ENCODE data around the gene NR3C2. TPM values are rescaled to one million over a fixed set of nuclear protein-coding genes. Genes with fewer than 3 reads are reported as not detected.

NR3C2 gene
- total RNA-seq, 4 donors from 2014 or later, result 33.0 to 128 (median 118) TPM

- Histone ChIP-seq H3K27ac (no peak overlapping the region), H3K4me3 (no peak overlapping the region), H3K9me3 (no peaks in the 10 kb centered on the region), H3K36me3 (no peaks in the 10 kb centered on the region), H3K4me1 (peaks cover 0 to 17% (median 0%) of the 10 kb centered on the region in 4 donors), H3K27me3 (no peaks in the 10 kb centered on the region)
- TF ChIP-seq, protein P1, sequence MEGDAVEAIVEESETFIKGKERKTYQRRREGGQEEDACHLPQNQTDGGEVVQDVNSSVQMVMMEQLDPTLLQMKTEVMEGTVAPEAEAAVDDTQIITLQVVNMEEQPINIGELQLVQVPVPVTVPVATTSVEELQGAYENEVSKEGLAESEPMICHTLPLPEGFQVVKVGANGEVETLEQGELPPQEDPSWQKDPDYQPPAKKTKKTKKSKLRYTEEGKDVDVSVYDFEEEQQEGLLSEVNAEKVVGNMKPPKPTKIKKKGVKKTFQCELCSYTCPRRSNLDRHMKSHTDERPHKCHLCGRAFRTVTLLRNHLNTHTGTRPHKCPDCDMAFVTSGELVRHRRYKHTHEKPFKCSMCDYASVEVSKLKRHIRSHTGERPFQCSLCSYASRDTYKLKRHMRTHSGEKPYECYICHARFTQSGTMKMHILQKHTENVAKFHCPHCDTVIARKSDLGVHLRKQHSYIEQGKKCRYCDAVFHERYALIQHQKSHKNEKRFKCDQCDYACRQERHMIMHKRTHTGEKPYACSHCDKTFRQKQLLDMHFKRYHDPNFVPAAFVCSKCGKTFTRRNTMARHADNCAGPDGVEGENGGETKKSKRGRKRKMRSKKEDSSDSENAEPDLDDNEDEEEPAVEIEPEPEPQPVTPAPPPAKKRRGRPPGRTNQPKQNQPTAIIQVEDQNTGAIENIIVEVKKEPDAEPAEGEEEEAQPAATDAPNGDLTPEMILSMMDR (IDR thresholded peaks at IDR 0.05), result no peak
- TF ChIP-seq POLR2A (IDR thresholded peaks at IDR 0.05), result no peak
- DNase-seq, result no peak
Observed at GRCh38 chr4:148345509-148345908, 96.7 kb downstream of the NR3C2 start.

DNA sequence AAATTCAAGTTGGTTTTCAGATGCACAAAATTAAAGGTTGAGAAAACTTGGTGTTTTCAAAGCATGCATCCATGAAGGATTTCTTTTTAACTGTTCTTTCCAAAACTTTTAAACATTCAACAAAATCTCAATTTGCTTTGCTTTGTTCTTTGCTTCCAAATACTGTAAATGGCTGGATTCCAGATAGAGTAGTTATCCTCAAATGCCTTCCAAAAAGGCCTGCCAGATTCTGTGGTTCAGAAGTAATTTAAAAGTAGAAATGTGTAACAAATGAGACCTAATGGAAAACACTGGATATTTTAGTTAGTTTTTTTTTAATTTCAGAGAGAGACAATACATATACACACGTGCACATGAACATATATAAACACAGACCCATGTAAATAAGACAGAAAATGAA, 97.3 kb downstream of the NR3C2 start:
- Histone ChIP-seq H3K27me3 (no peaks in the 10 kb centered on the region), H3K4me3 (no peak overlapping the region), H3K9me3 (no peaks in the 10 kb centered on the region), H3K27ac (no peak overlapping the region), H3K36me3 (no peaks in the 10 kb centered on the region), H3K4me1 (peaks cover 0 to 17% (median 0%) of the 10 kb centered on the region in 4 donors)
- TF ChIP-seq, protein P1 (IDR thresholded peaks at IDR 0.05), result no peak
- TF ChIP-seq POLR2A (IDR thresholded peaks at IDR 0.05), result no peak
- no peak for DNase-seq

DNA sequence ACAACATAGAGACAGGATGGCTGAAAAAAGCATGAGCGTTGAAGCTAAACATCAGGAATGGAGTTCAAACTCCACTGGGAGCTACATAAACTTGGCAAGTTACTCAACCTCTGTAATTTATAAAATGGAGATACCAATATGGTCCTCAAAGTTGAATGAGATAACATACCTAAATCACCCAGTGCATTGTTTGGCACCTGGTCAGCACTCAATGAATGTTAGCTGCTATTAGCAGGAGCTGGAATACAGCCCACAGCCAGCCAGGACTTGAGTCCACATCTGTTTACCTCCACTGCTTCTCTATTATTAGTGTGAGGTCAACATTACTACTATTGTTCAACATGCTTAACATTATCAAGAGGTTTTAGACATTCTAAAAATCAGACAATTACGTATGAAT, 97.9 kb downstream of the NR3C2 start:
- Histone ChIP-seq H3K27me3 (no peaks in the 10 kb centered on the region), H3K27ac (no peak overlapping the region), H3K4me1 (peaks cover 0 to 17% (median 0%) of the 10 kb centered on the region in 4 donors), H3K36me3 (no peaks in the 10 kb centered on the region), H3K9me3 (no peaks in the 10 kb centered on the region), H3K4me3 (no peak overlapping the region)
- peak in 1 of 3 donors; percentile 62 for DNase-seq
- TF ChIP-seq, protein P1 (IDR thresholded peaks at IDR 0.05), result no peak
- no peak for TF ChIP-seq POLR2A (IDR thresholded peaks at IDR 0.05)

GRCh38 chr4:148341980-148342800, 100.0 kb downstream of the NR3C2 start:
- TF ChIP-seq, protein P1 (IDR thresholded peaks at IDR 0.05), result no peak
- no peak for TF ChIP-seq POLR2A (IDR thresholded peaks at IDR 0.05)
- Histone ChIP-seq H3K27ac (no peak overlapping the region), H3K4me3 (no peak overlapping the region), H3K9me3 (no peaks in the 10 kb centered on the region), H3K4me1 (peaks cover 0 to 17% (median 0%) of the 10 kb centered on the region in 4 donors), H3K36me3 (no peaks in the 10 kb centered on the region), H3K27me3 (no peaks in the 10 kb centered on the region)
- no peak for DNase-seq

- H3K27me3 ChIP-seq, result no peaks in the 10 kb centered on the region
- no peak overlapping the region for H3K4me3 ChIP-seq
- no peak for TF ChIP-seq POLR2A (IDR thresholded peaks at IDR 0.05)
- TF ChIP-seq, protein P1 (IDR thresholded peaks at IDR 0.05), result no peak
- no peak overlapping the region for H3K27ac ChIP-seq
- H3K36me3 ChIP-seq, result no peaks in the 10 kb centered on the region
- H3K9me3 ChIP-seq, result no peaks in the 10 kb centered on the region
- no peaks in the 10 kb centered on the region for H3K4me1 ChIP-seq
- no peak for DNase-seq
Observed at GRCh38 chr4:148335133-148335532, 107.1 kb downstream of the NR3C2 start.
